HCT116 (cell line): ENCODE results near the gene ESD.

ENCODE experiments used
- CBX3 ChIP-seq: IDR thresholded peaks from 2 replicates; pipeline ENCODE4 v1.6.1; 2012; ENCODE audit warnings: low read depth
- ELF1 ChIP-seq: IDR thresholded peaks from 2 replicates; pipeline ENCODE4 v1.6.1; 2012; ENCODE audit warnings: low read depth, borderline replicate concordance
- POLR2A ChIP-seq: IDR thresholded peaks from 2 replicates; pipeline ENCODE4 v1.7.0; 2011; ENCODE audit warnings: borderline replicate concordance; ENCODE audit not compliant: insufficient read depth, insufficient read length; ENCODE audit errors: extremely low read depth
- POLR2AphosphoS5 ChIP-seq: IDR thresholded peaks from 2 replicates; pipeline ENCODE4 v1.6.1; 2011; ENCODE audit warnings: mild to moderate bottlenecking, low read depth, low read length, moderate library complexity
- SP1 ChIP-seq: IDR thresholded peaks from 2 replicates; pipeline ENCODE4 v1.6.1; 2012; ENCODE audit warnings: low read depth
- SRF ChIP-seq: IDR thresholded peaks from 2 replicates; pipeline ENCODE4 v1.6.1; 2012; ENCODE audit warnings: low read depth
- TCF7L2 ChIP-seq: IDR thresholded peaks from 2 replicates; pipeline ENCODE4 v1.7.0; 2011; ENCODE audit warnings: borderline replicate concordance, inconsistent platforms; ENCODE audit not compliant: insufficient read depth, insufficient read length; ENCODE audit errors: extremely low read depth
- TF ChIP-seq, protein P1 (sequence below), 3 experiments: fragments of 200-600 bp in 1 of 3; sonication (generic) in 1 of 3; IDR thresholded peaks in 2 of 3; conservative IDR thresholded peaks in 1 of 3; 2 replicates each; pipeline ENCODE4 v1.5.1; 2012 to 2017; ENCODE audit warnings: low read depth in 2 of 3, low read length in 2 of 3, antibody characterized with exemption in 1 of 3, borderline replicate concordance in 1 of 3, control low read depth in 1 of 3, mild to moderate bottlenecking in 1 of 3, mixed read lengths in 1 of 3, mixed run types in 1 of 3, moderate library complexity in 1 of 3; ENCODE audit not compliant: insufficient read depth in 1 of 3
- TF ChIP-seq, protein P2 (sequence below): IDR thresholded peaks from 2 replicates; pipeline ENCODE4 v1.6.1; 2012; ENCODE audit warnings: low read depth

DNA sequence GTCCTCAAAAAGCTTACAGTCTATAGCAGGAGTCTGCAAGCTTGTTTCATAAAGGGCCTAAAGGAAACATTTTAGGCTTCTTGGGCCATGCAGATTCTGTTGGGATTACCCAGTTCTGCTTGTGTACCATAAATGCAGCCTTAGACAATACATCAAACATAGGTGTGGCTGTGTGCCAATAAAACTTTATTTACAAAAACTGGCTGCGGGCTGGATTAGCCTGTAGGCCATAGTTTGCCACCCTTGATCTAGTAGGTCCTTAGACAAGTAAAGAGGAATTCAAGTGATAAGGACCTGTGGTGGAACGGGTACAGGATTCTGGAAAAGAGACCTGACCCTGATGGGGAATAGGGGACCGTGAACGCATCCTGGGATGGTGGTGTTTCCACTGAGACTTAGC, 51.9 kb downstream of the ESD start:
- TF ChIP-seq, protein P1, sequence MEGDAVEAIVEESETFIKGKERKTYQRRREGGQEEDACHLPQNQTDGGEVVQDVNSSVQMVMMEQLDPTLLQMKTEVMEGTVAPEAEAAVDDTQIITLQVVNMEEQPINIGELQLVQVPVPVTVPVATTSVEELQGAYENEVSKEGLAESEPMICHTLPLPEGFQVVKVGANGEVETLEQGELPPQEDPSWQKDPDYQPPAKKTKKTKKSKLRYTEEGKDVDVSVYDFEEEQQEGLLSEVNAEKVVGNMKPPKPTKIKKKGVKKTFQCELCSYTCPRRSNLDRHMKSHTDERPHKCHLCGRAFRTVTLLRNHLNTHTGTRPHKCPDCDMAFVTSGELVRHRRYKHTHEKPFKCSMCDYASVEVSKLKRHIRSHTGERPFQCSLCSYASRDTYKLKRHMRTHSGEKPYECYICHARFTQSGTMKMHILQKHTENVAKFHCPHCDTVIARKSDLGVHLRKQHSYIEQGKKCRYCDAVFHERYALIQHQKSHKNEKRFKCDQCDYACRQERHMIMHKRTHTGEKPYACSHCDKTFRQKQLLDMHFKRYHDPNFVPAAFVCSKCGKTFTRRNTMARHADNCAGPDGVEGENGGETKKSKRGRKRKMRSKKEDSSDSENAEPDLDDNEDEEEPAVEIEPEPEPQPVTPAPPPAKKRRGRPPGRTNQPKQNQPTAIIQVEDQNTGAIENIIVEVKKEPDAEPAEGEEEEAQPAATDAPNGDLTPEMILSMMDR (IDR thresholded peaks at IDR 0.05 in 2 of 3, conservative IDR thresholded peaks at IDR 0.05 in 1 of 3; ENCODE audit: borderline replicate concordance in 1 of 3, insufficient read depth in 1 of 3, low read depth in 2 of 3, low read length in 2 of 3), result no peak
- TF ChIP-seq CBX3 (no peak), ELF1 (no peak), POLR2AphosphoS5 (no peak), SRF (no peak), POLR2A (no peak), SP1 (no peak), TCF7L2 (no peak)
- TF ChIP-seq, protein P2, sequence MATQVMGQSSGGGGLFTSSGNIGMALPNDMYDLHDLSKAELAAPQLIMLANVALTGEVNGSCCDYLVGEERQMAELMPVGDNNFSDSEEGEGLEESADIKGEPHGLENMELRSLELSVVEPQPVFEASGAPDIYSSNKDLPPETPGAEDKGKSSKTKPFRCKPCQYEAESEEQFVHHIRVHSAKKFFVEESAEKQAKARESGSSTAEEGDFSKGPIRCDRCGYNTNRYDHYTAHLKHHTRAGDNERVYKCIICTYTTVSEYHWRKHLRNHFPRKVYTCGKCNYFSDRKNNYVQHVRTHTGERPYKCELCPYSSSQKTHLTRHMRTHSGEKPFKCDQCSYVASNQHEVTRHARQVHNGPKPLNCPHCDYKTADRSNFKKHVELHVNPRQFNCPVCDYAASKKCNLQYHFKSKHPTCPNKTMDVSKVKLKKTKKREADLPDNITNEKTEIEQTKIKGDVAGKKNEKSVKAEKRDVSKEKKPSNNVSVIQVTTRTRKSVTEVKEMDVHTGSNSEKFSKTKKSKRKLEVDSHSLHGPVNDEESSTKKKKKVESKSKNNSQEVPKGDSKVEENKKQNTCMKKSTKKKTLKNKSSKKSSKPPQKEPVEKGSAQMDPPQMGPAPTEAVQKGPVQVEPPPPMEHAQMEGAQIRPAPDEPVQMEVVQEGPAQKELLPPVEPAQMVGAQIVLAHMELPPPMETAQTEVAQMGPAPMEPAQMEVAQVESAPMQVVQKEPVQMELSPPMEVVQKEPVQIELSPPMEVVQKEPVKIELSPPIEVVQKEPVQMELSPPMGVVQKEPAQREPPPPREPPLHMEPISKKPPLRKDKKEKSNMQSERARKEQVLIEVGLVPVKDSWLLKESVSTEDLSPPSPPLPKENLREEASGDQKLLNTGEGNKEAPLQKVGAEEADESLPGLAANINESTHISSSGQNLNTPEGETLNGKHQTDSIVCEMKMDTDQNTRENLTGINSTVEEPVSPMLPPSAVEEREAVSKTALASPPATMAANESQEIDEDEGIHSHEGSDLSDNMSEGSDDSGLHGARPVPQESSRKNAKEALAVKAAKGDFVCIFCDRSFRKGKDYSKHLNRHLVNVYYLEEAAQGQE, result no peak
